Immature natural killer cell (primary cell): ENCODE data around the gene CWC15. TPM values are rescaled to one million over a fixed set of nuclear protein-coding genes. Genes with fewer than 3 reads are reported as not detected.
"Not testable (repeated sequence)": the region's sequence is repeated elsewhere in the genome, so short reads cannot be mapped to it uniquely, and the experiment has no call there.

Experiments
- DNase-seq, 3 donors: peaks; one replicate each; pipeline ENCODE4 v3.0.0; 2022; ENCODE audit warnings: mixed read lengths in 1 of 3
- H3K27ac Mint-ChIP-seq, 6 donors: one replicate each; pipeline ENCODE4 v1.8.0; 2020; ENCODE audit warnings: mixed read lengths in 6 of 6, mild to moderate bottlenecking in 5 of 6, inconsistent platforms in 4 of 6, moderate library complexity in 3 of 6
- H3K27me3 Mint-ChIP-seq, 3 donors: one replicate each; pipeline ENCODE4 v1.8.0; 2020 to 2021; ENCODE audit warnings: low read depth in 3 of 3, mild to moderate bottlenecking in 3 of 3, mixed read lengths in 3 of 3, moderate library complexity in 3 of 3, inconsistent platforms in 1 of 3
- H3K36me3 Mint-ChIP-seq, 3 donors: one replicate each; pipeline ENCODE4 v1.8.0; 2020; ENCODE audit warnings: mixed read lengths in 3 of 3, inconsistent platforms in 2 of 3, mild to moderate bottlenecking in 2 of 3
- H3K4me1 Mint-ChIP-seq, 2 donors: one replicate each; pipeline ENCODE4 v1.8.0; 2020; ENCODE audit warnings: inconsistent platforms in 2 of 2, mild to moderate bottlenecking in 2 of 2, mixed read lengths in 2 of 2, moderate library complexity in 1 of 2
- H3K4me3 Mint-ChIP-seq, 5 donors: one replicate each; pipeline ENCODE4 v1.8.0; 2020; ENCODE audit warnings: mild to moderate bottlenecking in 5 of 5, mixed read lengths in 5 of 5, inconsistent platforms in 3 of 5, moderate library complexity in 3 of 5
- H3K9me3 Mint-ChIP-seq, 6 donors: one replicate each; pipeline ENCODE4 v1.8.0; 2020; ENCODE audit warnings: mild to moderate bottlenecking in 6 of 6, mixed read lengths in 6 of 6, inconsistent platforms in 4 of 6, moderate library complexity in 3 of 6
- polyA plus RNA-seq, 3 donors: library from polyadenylated mRNA; unstranded; fragments of 300-500 nt; fragmentation: Illumina TruSeq; gene quantifications; one replicate each; pipeline ENCODE4 v1.2.3, GENCODE V29; 2021

Gene CWC15
- polyA plus RNA-seq, 3 donors from 2014 or later, result 40.4 to 48.7 (median 47.2) TPM

DNA sequence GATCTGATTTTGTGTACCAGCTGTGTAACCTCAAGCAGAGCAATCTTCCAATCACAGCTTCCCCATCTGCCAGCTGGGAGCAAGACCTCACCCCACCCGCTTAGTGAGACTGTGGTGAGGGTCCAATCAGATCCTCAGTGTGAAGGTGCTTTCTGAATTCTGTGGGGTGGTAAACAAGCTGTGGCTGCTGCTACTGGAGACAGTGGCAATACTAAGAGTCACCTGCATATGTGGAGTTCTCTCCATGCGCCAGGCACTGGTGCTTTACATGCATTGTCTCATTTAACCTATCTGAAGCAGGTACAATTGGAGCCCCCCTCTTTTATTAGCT is 50.4 kb downstream of the CWC15 start:
- Mint-ChIP-seq H3K27ac (no peak overlapping the region), H3K9me3 (no peaks in the 10 kb centered on the region), H3K4me3 (no peak overlapping the region), H3K27me3 (peaks cover 0 to 2% (median 0%) of the 10 kb centered on the region in 3 donors), H3K4me1 (peaks cover 27% of the 10 kb centered on the region in 2 donors), H3K36me3 (peaks cover 2 to 4% (median 3%) of the 10 kb centered on the region in 3 donors)
- no peak for DNase-seq

DNA sequence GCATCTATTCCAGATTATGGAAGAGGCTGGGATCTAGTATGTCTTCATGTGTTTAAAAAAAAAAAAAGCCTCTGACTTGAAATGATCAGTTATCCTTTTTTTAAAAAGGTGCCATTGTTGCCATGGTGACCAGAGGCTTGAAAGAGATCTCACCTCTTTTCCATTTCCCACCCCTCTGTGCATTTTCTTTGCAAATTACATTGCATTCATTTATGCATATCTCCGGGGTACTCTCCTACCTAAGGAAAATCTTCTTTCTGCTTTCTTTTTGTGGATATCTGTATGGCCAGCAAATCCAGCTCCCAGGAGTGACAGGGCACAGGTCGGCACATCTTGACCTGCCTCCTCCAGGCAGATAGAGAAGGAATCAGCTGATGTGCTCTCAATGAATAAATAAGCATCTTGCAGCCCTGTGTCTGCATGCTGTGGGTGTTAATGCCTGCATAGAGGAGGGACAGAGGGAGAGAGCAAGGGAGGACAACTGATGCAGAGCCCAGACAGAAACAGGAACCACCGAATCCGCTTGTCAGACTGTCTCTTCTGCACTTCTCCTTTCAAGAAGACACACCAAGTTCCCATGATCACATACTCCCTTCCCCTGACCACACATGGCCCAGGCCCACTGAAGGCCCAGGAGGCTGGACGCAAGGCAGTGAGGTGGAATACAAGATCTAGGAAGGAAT is 50.9 kb downstream of the CWC15 start:
- no peak for DNase-seq
- H3K27ac Mint-ChIP-seq, result peak overlapping the region in 1 of 6 donors; percentile 21
- H3K9me3 Mint-ChIP-seq, result no peaks in the 10 kb centered on the region
- no peak overlapping the region for H3K4me3 Mint-ChIP-seq
- peaks cover 0 to 2% (median 0%) of the 10 kb centered on the region in 3 donors for H3K27me3 Mint-ChIP-seq
- H3K36me3 Mint-ChIP-seq, result peaks cover 2 to 4% (median 3%) of the 10 kb centered on the region in 3 donors
- peaks cover 27% of the 10 kb centered on the region in 2 donors for H3K4me1 Mint-ChIP-seq

DNA sequence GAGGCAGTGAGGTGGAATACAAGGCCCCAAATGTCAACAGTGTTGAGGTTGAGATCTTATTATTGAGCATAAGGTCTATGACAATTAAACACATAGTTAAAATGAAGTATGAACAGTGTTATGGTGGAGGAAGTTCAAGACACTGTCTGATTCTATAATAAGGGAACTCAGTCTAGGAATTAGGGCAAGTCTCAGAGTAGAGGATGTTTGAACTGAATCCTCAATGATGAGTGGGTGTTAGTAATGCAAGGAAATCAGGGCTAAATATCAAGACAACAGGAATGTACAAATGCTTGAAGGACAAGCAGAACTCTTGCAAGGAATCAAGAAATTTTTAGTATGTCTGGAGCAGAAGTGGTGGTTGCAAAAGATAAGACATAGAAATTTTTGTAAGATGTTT is 53.0 kb downstream of the CWC15 start:
- no peaks in the 10 kb centered on the region for H3K9me3 Mint-ChIP-seq
- no peak overlapping the region for H3K27ac Mint-ChIP-seq
- H3K4me3 Mint-ChIP-seq, result no peak overlapping the region
- peaks cover 2 to 4% (median 3%) of the 10 kb centered on the region in 3 donors for H3K36me3 Mint-ChIP-seq
- peaks cover 19 to 20% of the 10 kb centered on the region in 2 donors for H3K4me1 Mint-ChIP-seq
- no peak for DNase-seq
- H3K27me3 Mint-ChIP-seq, result peaks cover 0 to 2% (median 0%) of the 10 kb centered on the region in 3 donors

DNA sequence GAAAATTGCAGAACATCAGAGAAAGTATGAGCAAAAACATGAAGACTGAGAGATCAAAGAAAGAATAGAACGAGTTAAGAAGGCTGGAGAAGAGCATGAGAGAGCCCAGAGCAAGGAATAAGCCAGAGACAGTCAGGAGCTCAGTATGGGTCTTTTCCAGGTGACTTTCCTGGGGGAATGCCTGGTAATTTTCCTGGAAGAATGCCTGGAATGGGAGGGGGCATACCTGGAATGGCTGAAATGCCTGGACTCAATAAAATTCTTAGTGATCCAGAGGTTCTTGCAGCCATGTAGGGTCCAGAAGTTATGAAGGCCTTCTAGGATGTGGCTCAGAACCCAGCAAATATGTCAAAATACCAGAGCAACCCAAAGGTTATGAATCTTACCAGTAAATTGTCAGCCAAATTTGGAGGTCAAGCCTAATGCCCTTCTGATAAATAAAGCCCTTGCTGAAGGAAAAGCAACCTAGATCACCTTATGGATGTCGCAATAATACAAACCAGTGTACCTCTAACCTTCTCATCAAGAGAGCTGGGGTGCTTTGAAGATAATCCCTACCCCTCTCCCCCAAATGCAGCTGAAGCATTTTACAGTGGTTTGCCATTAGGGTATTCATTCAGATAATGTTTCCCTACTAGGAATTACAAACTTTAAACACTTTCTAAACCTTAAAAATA is 59.5 kb downstream of the CWC15 start:
- not testable (repeated sequence) for H3K36me3 Mint-ChIP-seq, H3K9me3 Mint-ChIP-seq, DNase-seq, H3K27me3 Mint-ChIP-seq, H3K4me1 Mint-ChIP-seq, H3K4me3 Mint-ChIP-seq, H3K27ac Mint-ChIP-seq

DNA sequence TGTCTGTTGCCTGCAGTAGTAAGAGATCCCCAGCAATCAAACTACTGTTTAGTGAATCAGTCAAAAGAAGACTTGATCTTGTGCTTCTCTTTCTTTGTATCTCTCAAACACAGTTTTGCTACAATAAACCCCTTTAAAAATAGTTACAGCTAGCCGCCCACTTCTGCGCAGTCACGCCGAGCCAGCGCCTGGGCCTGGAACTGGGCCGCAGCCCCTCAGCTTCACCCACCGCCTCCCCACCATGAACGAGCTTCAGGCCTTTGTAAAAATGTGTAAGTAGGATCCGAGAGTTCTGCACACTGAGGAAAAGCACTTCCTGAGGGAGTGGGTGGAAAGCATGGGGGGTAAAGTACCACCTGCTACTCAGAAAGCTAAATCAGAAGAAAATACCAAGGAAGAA is 60.5 kb downstream of the CWC15 start:
- H3K36me3 Mint-ChIP-seq, result no peaks in the 10 kb centered on the region
- no peaks in the 10 kb centered on the region for H3K4me1 Mint-ChIP-seq
- H3K27me3 Mint-ChIP-seq, result peaks cover 0 to 2% (median 0%) of the 10 kb centered on the region in 3 donors
- DNase-seq, result no peak
- H3K4me3 Mint-ChIP-seq, result no peak overlapping the region
- H3K27ac Mint-ChIP-seq, result no peak overlapping the region
- no peaks in the 10 kb centered on the region for H3K9me3 Mint-ChIP-seq

Other genes with a start within 250 kb of the CWC15 start
- 1 to 10 TPM in 1 of 3 donors, under 1 TPM in 1, not detected in 1; 0.14 to 1.7 TPM for gene AMOTL1, start 205.2 kb downstream of the CWC15 start, polyA plus RNA-seq
- gene KDM4D, start 153 bp upstream of the CWC15 start, polyA plus RNA-seq, result under 1 TPM in 2 of 3 donors, not detected in 1; 0.10 to 0.22 TPM
- gene KDM4E, start 51.7 kb upstream of the CWC15 start, polyA plus RNA-seq, result not detected
- not detected for gene KDM4F, start 75.9 kb upstream of the CWC15 start, polyA plus RNA-seq
- 10 to 100 TPM; 76.2 to 92.4 (median 82.6) TPM for gene SRSF8, start 93.4 kb upstream of the CWC15 start, polyA plus RNA-seq
- 10 to 100 TPM; 12.6 to 17.2 (median 15.1) TPM for gene ENDOD1, start 116.3 kb upstream of the CWC15 start, polyA plus RNA-seq